ENCODE measurements around the gene ARHGAP15. TPM values are rescaled to one million over a fixed set of nuclear protein-coding genes. Genes with fewer than 3 reads are reported as not detected.

The ARHGAP15 gene
- total RNA-seq, 1 experiment from 2014 or later: 82.8 TPM

DNA sequence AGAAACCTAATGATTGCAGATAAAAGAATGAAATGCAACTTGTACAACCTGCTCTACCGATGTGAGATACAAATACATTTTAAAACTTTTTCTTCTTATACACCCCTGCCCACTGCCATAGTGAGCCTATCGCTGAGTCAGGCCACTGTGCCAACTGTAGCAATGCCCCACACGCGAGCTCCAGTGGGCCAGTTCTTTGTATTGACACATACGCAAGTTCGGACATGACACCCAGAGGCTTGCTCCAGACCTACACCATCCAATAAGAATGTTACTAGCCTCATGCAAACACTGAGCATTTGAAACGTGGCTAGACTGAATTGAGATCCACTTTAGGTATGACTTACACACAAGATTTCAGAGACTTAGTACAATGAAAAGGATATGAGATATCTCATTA lies 340.1 kb downstream of the ARHGAP15 start:
- no peak overlapping the region for H3K4me3 ChIP-seq (ENCODE audit: low read length)
- no peak overlapping the region for H3K27ac ChIP-seq (ENCODE audit: low read length)
- no peaks in the 10 kb centered on the region for H3K36me3 ChIP-seq (ENCODE audit: insufficient read depth, low read length)
- H3K4me1 ChIP-seq (ENCODE audit: low read length): peaks cover 11% of the 10 kb centered on the region
- no peak for DNase-seq
- H3K9ac ChIP-seq (ENCODE audit: low read length): no peak overlapping the region
- no peaks in the 10 kb centered on the region for H3K9me2 ChIP-seq (replicated peaks; ENCODE audit: insufficient read depth, low read length)
- H3K9me3 ChIP-seq (ENCODE audit: low read length): no peaks in the 10 kb centered on the region
- H3K79me2 ChIP-seq (ENCODE audit: low read length): no peaks in the 10 kb centered on the region
- no peaks in the 10 kb centered on the region for H4K20me1 ChIP-seq (ENCODE audit: insufficient read depth, low read depth, low read length)
- no peak overlapping the region for H3K4me2 ChIP-seq (ENCODE audit: low read depth, low read length, poor library complexity, severe bottlenecking)
- H3K27me3 ChIP-seq (ENCODE audit: low read length): no peaks in the 10 kb centered on the region
- H2AFZ ChIP-seq (ENCODE audit: low read length): no peak overlapping the region

GRCh38 chr2:143471550-143471949 lies 342.3 kb downstream of the ARHGAP15 start:
- Histone ChIP-seq H3K79me2 (ENCODE audit: low read length) (no peaks in the 10 kb centered on the region), H3K4me1 (ENCODE audit: low read length) (peaks cover 11% of the 10 kb centered on the region), H3K27me3 (ENCODE audit: low read length) (no peaks in the 10 kb centered on the region), H3K9me3 (ENCODE audit: low read length) (no peaks in the 10 kb centered on the region), H3K4me3 (ENCODE audit: low read length) (no peak overlapping the region), H2AFZ (ENCODE audit: low read length) (no peak overlapping the region), H3K27ac (ENCODE audit: low read length) (no peak overlapping the region), H4K20me1 (ENCODE audit: insufficient read depth, low read depth, low read length) (no peaks in the 10 kb centered on the region), H3K9me2 (replicated peaks; ENCODE audit: insufficient read depth, low read length) (no peaks in the 10 kb centered on the region), H3K4me2 (ENCODE audit: low read depth, low read length, poor library complexity, severe bottlenecking) (no peak overlapping the region), H3K36me3 (ENCODE audit: insufficient read depth, low read length) (no peaks in the 10 kb centered on the region), H3K9ac (ENCODE audit: low read length) (no peak overlapping the region)
- no peak for DNase-seq

- no peak overlapping the region for H3K9ac ChIP-seq (ENCODE audit: low read length)
- no peak overlapping the region for H3K4me2 ChIP-seq (ENCODE audit: low read depth, low read length, poor library complexity, severe bottlenecking)
- no peak for DNase-seq
- no peaks in the 10 kb centered on the region for H3K9me3 ChIP-seq (ENCODE audit: low read length)
- no peak overlapping the region for H2AFZ ChIP-seq (ENCODE audit: low read length)
- H3K36me3 ChIP-seq (ENCODE audit: insufficient read depth, low read length): no peaks in the 10 kb centered on the region
- no peak overlapping the region for H3K27ac ChIP-seq (ENCODE audit: low read length)
- H3K9me2 ChIP-seq (replicated peaks; ENCODE audit: insufficient read depth, low read length): no peaks in the 10 kb centered on the region
- H3K27me3 ChIP-seq (ENCODE audit: low read length): no peaks in the 10 kb centered on the region
- H3K4me3 ChIP-seq (ENCODE audit: low read length): no peak overlapping the region
- H3K79me2 ChIP-seq (ENCODE audit: low read length): no peaks in the 10 kb centered on the region
- H3K4me1 ChIP-seq (ENCODE audit: low read length): peaks cover 8% of the 10 kb centered on the region
- no peaks in the 10 kb centered on the region for H4K20me1 ChIP-seq (ENCODE audit: insufficient read depth, low read depth, low read length)
Observed at GRCh38 chr2:143473216-143473615, 344.0 kb downstream of the ARHGAP15 start.

GRCh38 chr2:143473820-143474219 lies 344.6 kb downstream of the ARHGAP15 start:
- no peak overlapping the region for H3K4me3 ChIP-seq (ENCODE audit: low read length)
- no peaks in the 10 kb centered on the region for H3K36me3 ChIP-seq (ENCODE audit: insufficient read depth, low read length)
- no peaks in the 10 kb centered on the region for H3K9me2 ChIP-seq (replicated peaks; ENCODE audit: insufficient read depth, low read length)
- H3K79me2 ChIP-seq (ENCODE audit: low read length): no peaks in the 10 kb centered on the region
- H3K9ac ChIP-seq (ENCODE audit: low read length): no peak overlapping the region
- H4K20me1 ChIP-seq (ENCODE audit: insufficient read depth, low read depth, low read length): no peaks in the 10 kb centered on the region
- no peak overlapping the region for H2AFZ ChIP-seq (ENCODE audit: low read length)
- H3K9me3 ChIP-seq (ENCODE audit: low read length): no peaks in the 10 kb centered on the region
- no peak for DNase-seq
- H3K4me2 ChIP-seq (ENCODE audit: low read depth, low read length, poor library complexity, severe bottlenecking): no peak overlapping the region
- H3K27ac ChIP-seq (ENCODE audit: low read length): no peak overlapping the region
- H3K27me3 ChIP-seq (ENCODE audit: low read length): no peaks in the 10 kb centered on the region
- H3K4me1 ChIP-seq (ENCODE audit: low read length): peaks cover 2% of the 10 kb centered on the region

- Histone ChIP-seq H3K9me3 (ENCODE audit: low read length) (no peaks in the 10 kb centered on the region), H3K27me3 (ENCODE audit: low read length) (no peaks in the 10 kb centered on the region), H3K9ac (ENCODE audit: low read length) (no peak overlapping the region), H4K20me1 (ENCODE audit: insufficient read depth, low read depth, low read length) (no peaks in the 10 kb centered on the region), H2AFZ (ENCODE audit: low read length) (no peak overlapping the region), H3K36me3 (ENCODE audit: insufficient read depth, low read length) (no peaks in the 10 kb centered on the region), H3K4me1 (ENCODE audit: low read length) (no peaks in the 10 kb centered on the region), H3K4me2 (ENCODE audit: low read depth, low read length, poor library complexity, severe bottlenecking) (no peak overlapping the region), H3K79me2 (ENCODE audit: low read length) (no peaks in the 10 kb centered on the region), H3K27ac (ENCODE audit: low read length) (no peak overlapping the region), H3K9me2 (replicated peaks; ENCODE audit: insufficient read depth, low read length) (no peaks in the 10 kb centered on the region), H3K4me3 (ENCODE audit: low read length) (no peak overlapping the region)
- no peak for DNase-seq
Observed at GRCh38 chr2:143474586-143474985, 345.4 kb downstream of the ARHGAP15 start.

GRCh38 chr2:143475041-143475776 lies 346.0 kb downstream of the ARHGAP15 start:
- DNase-seq: no peak

GRCh38 chr2:143476336-143477087 lies 347.3 kb downstream of the ARHGAP15 start:
- Histone ChIP-seq H3K27ac (ENCODE audit: low read length) (no peak overlapping the region), H3K9me2 (replicated peaks; ENCODE audit: insufficient read depth, low read length) (no peaks in the 10 kb centered on the region), H3K9ac (ENCODE audit: low read length) (no peak overlapping the region), H3K9me3 (ENCODE audit: low read length) (no peaks in the 10 kb centered on the region), H3K79me2 (ENCODE audit: low read length) (no peaks in the 10 kb centered on the region), H3K27me3 (ENCODE audit: low read length) (no peaks in the 10 kb centered on the region), H3K4me2 (ENCODE audit: low read depth, low read length, poor library complexity, severe bottlenecking) (no peak overlapping the region), H3K36me3 (ENCODE audit: insufficient read depth, low read length) (no peaks in the 10 kb centered on the region), H2AFZ (ENCODE audit: low read length) (no peak overlapping the region), H3K4me3 (ENCODE audit: low read length) (no peak overlapping the region), H3K4me1 (ENCODE audit: low read length) (no peaks in the 10 kb centered on the region), H4K20me1 (ENCODE audit: insufficient read depth, low read depth, low read length) (no peaks in the 10 kb centered on the region)
- DNase-seq: no peak

More at GRCh38 chr2:143475041-143475776, 346.0 kb downstream of the ARHGAP15 start:
- Histone ChIP-seq H3K79me2 (ENCODE audit: low read length) (no peaks in the 10 kb centered on the region), H3K27ac (ENCODE audit: low read length) (no peak overlapping the region), H3K4me2 (ENCODE audit: low read depth, low read length, poor library complexity, severe bottlenecking) (no peak overlapping the region), H4K20me1 (ENCODE audit: insufficient read depth, low read depth, low read length) (no peaks in the 10 kb centered on the region), H3K9ac (ENCODE audit: low read length) (no peak overlapping the region), H3K36me3 (ENCODE audit: insufficient read depth, low read length) (no peaks in the 10 kb centered on the region), H3K27me3 (ENCODE audit: low read length) (no peaks in the 10 kb centered on the region), H3K4me1 (ENCODE audit: low read length) (no peaks in the 10 kb centered on the region), H3K4me3 (ENCODE audit: low read length) (no peak overlapping the region), H2AFZ (ENCODE audit: low read length) (no peak overlapping the region), H3K9me2 (replicated peaks; ENCODE audit: insufficient read depth, low read length) (no peaks in the 10 kb centered on the region), H3K9me3 (ENCODE audit: low read length) (no peaks in the 10 kb centered on the region)

DNA sequence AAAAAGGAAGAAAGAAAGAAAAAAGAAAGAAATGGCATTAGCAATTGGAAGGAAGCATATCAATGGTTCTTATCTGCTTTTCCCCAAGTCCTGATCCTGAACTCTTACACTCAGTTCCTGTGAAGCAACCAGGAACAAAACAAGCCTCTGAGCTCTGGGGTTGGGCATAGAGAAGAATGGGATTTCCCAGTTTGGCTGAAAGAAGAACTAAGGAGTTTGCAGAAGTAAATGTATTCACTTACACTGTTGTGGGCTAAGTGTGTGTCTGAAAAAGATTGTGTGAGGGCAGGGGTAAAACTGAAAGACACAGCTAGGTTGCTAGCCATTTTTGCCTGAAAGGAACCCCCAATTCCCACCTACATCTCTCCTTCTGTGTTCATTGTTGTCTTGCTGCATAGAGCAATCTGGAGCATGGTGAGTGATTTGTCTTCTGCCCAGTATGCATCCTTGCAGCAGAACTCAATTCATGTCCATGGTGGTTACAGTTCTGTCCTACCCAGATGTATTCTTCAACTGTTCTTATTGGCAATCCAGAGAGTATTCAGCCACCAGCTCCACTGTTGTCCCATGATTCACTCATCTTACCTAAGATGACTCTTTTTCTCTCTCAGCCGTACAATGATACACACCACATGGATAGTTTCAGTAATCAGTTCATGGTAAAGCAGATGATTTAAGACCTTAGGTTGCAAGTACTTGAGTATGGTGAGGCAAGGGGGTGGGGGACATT lies 348.7 kb downstream of the ARHGAP15 start:
- Histone ChIP-seq H2AFZ (ENCODE audit: low read length) (no peak overlapping the region), H3K9ac (ENCODE audit: low read length) (no peak overlapping the region), H3K9me3 (ENCODE audit: low read length) (no peaks in the 10 kb centered on the region), H3K36me3 (ENCODE audit: insufficient read depth, low read length) (no peaks in the 10 kb centered on the region), H3K4me2 (ENCODE audit: low read depth, low read length, poor library complexity, severe bottlenecking) (no peak overlapping the region), H3K4me3 (ENCODE audit: low read length) (no peak overlapping the region), H3K27me3 (ENCODE audit: low read length) (no peaks in the 10 kb centered on the region), H3K9me2 (replicated peaks; ENCODE audit: insufficient read depth, low read length) (no peaks in the 10 kb centered on the region), H3K79me2 (ENCODE audit: low read length) (no peaks in the 10 kb centered on the region), H4K20me1 (ENCODE audit: insufficient read depth, low read depth, low read length) (no peaks in the 10 kb centered on the region), H3K27ac (ENCODE audit: low read length) (no peak overlapping the region), H3K4me1 (ENCODE audit: low read length) (no peaks in the 10 kb centered on the region)
- no peak for DNase-seq
